NB4 (cell line): ENCODE measurements around the gene UNC5CL.

ENCODE experiments used
- DNase-seq: peaks from one replicate; pipeline ENCODE4 v3.0.0; 2010; ENCODE audit warnings: low read depth
- H3K4me3 ChIP-seq: one replicate; pipeline ENCODE4 v1.5.1; 2011; ENCODE audit warnings: mild to moderate bottlenecking, low read depth, low read length, moderate library complexity
- CTCF ChIP-seq: IDR thresholded peaks from one replicate; pipeline ENCODE4 v1.5.1; 2012; ENCODE audit warnings: low read depth, low read length
- MAX ChIP-seq: IDR thresholded peaks from 2 replicates; pipeline ENCODE4 v1.6.1; 2011; ENCODE audit warnings: low read depth, low read length
- MYC ChIP-seq: IDR thresholded peaks from 2 replicates; pipeline ENCODE4 v1.6.1; 2011; ENCODE audit warnings: low read depth, low read length
- POLR2A ChIP-seq: IDR thresholded peaks from 2 replicates; pipeline ENCODE4 v1.6.1; 2011; ENCODE audit warnings: mild to moderate bottlenecking; ENCODE audit not compliant: insufficient read length; ENCODE audit errors: extremely low read depth

UNC5CL gene

GRCh38 chr6:41050536-41050935 lies 11.5 kb upstream of the UNC5CL start:
- DNase-seq = no peak
- H3K4me3 ChIP-seq = no peak overlapping the region

GRCh38 chr6:41049955-41050354 lies 10.9 kb upstream of the UNC5CL start:
- no peak for DNase-seq
- TF ChIP-seq POLR2A (no peak), MYC (no peak), CTCF (no peak), MAX (no peak)
- H3K4me3 ChIP-seq = no peak overlapping the region

More at GRCh38 chr6:41050536-41050935, 11.5 kb upstream of the UNC5CL start:
- TF ChIP-seq POLR2A = no peak
- no peak for TF ChIP-seq MYC
- no peak for TF ChIP-seq CTCF
- TF ChIP-seq MAX = no peak

- no peak for TF ChIP-seq MAX
- no peak for TF ChIP-seq CTCF
- TF ChIP-seq MYC = no peak
- TF ChIP-seq POLR2A = no peak
- no peak for DNase-seq
- no peak overlapping the region for H3K4me3 ChIP-seq
Observed at GRCh38 chr6:41049521-41049920, 10.5 kb upstream of the UNC5CL start.

GRCh38 chr6:41047745-41048732 lies 9.0 kb upstream of the UNC5CL start:
- TF ChIP-seq MAX (no peak), CTCF (no peak), POLR2A (no peak), MYC (no peak)
- DNase-seq = no peak
- no peak overlapping the region for H3K4me3 ChIP-seq

GRCh38 chr6:41047306-41047705 lies 8.3 kb upstream of the UNC5CL start:
- no peak for DNase-seq
- no peak for TF ChIP-seq CTCF
- no peak for TF ChIP-seq POLR2A
- TF ChIP-seq MYC = no peak
- no peak for TF ChIP-seq MAX
- H3K4me3 ChIP-seq = no peak overlapping the region
